GM15510 (cell line): ENCODE measurements around the gene RAB3C.

ENCODE experiments used
- POLR2A ChIP-seq: IDR thresholded peaks from 3 replicates; pipeline ENCODE4 v1.6.1; 2011; ENCODE audit warnings: borderline replicate concordance; ENCODE audit not compliant: insufficient read length; ENCODE audit errors: extremely low read depth

The RAB3C gene

GRCh38 chr5:58582803-58583491 is at the start of gene RAB3C:
Gene RAB3C, plus strand, starts transcription at chr5:58583075. Its CDS starts 134 bp downstream, at chr5:58583209.
- no peak for TF ChIP-seq POLR2A

- TF ChIP-seq POLR2A = no peak
Observed at GRCh38 chr5:58542709-58543108, 40.2 kb upstream of the RAB3C start.

GRCh38 chr5:58543723-58544122 is 39.2 kb upstream of the RAB3C start:
- no peak for TF ChIP-seq POLR2A

- no peak for TF ChIP-seq POLR2A
Observed at GRCh38 chr5:58544195-58544594, 38.7 kb upstream of the RAB3C start.

GRCh38 chr5:58544926-58545325 is 37.9 kb upstream of the RAB3C start:
- TF ChIP-seq POLR2A = no peak

- TF ChIP-seq POLR2A = no peak
Observed at GRCh38 chr5:58545912-58546311, 37.0 kb upstream of the RAB3C start.

GRCh38 chr5:58548068-58548467 is 34.8 kb upstream of the RAB3C start:
- no peak for TF ChIP-seq POLR2A

GRCh38 chr5:58551492-58551891 is 31.4 kb upstream of the RAB3C start:
- no peak for TF ChIP-seq POLR2A

- no peak for TF ChIP-seq POLR2A
Observed at GRCh38 chr5:58565033-58565432, 17.8 kb upstream of the RAB3C start.

- no peak for TF ChIP-seq POLR2A
Observed at GRCh38 chr5:58571501-58571900, 11.4 kb upstream of the RAB3C start.

- TF ChIP-seq POLR2A = no peak
Observed at GRCh38 chr5:58579781-58580180, 3.1 kb upstream of the RAB3C start.

GRCh38 chr5:58582019-58582802 is 664 bp upstream of the RAB3C start:
- TF ChIP-seq POLR2A = no peak

- no peak for TF ChIP-seq POLR2A
Observed at GRCh38 chr5:58595952-58596351, 13.1 kb downstream of the RAB3C start.

- TF ChIP-seq POLR2A = no peak
Observed at GRCh38 chr5:58598440-58598839, 15.6 kb downstream of the RAB3C start.

- TF ChIP-seq POLR2A = no peak
Observed at GRCh38 chr5:58599217-58599616, 16.3 kb downstream of the RAB3C start.

GRCh38 chr5:58606064-58606463 is 23.2 kb downstream of the RAB3C start:
- no peak for TF ChIP-seq POLR2A

- no peak for TF ChIP-seq POLR2A
Observed at GRCh38 chr5:58615972-58616371, 33.1 kb downstream of the RAB3C start.

- no peak for TF ChIP-seq POLR2A
Observed at GRCh38 chr5:58617241-58617640, 34.4 kb downstream of the RAB3C start.
